ENCODE data around the gene MID1IP1.

The MID1IP1 gene

GRCh38 chrX:38816155-38816554 is 14.9 kb downstream of the MID1IP1 start:
- DNase-seq, result no peak

GRCh38 chrX:38817004-38817703 is 15.9 kb downstream of the MID1IP1 start:
- peak; percentile 79 for DNase-seq

GRCh38 chrX:38819163-38819562 is 17.9 kb downstream of the MID1IP1 start:
- DNase-seq, result no peak

- no peak for DNase-seq
Observed at GRCh38 chrX:38819709-38820108, 18.4 kb downstream of the MID1IP1 start.

- DNase-seq, result no peak
Observed at GRCh38 chrX:38820751-38821150, 19.5 kb downstream of the MID1IP1 start.

- no peak for DNase-seq
Observed at GRCh38 chrX:38824176-38824575, 22.9 kb downstream of the MID1IP1 start.

- no peak for DNase-seq
Observed at GRCh38 chrX:38831949-38832348, 30.7 kb downstream of the MID1IP1 start.

GRCh38 chrX:38837389-38837788 is 36.1 kb downstream of the MID1IP1 start:
- no peak for DNase-seq

GRCh38 chrX:38839277-38839676 is 38.0 kb downstream of the MID1IP1 start:
- DNase-seq, result no peak

- no peak for DNase-seq
Observed at GRCh38 chrX:38839944-38840343, 38.7 kb downstream of the MID1IP1 start.

- no peak for DNase-seq
Observed at GRCh38 chrX:38841750-38842149, 40.5 kb downstream of the MID1IP1 start.

GRCh38 chrX:38845426-38845825 is 44.2 kb downstream of the MID1IP1 start:
- no peak for DNase-seq

GRCh38 chrX:38847206-38847902 is 46.1 kb downstream of the MID1IP1 start:
- no peak for DNase-seq

GRCh38 chrX:38847903-38848230 is 46.6 kb downstream of the MID1IP1 start:
- DNase-seq, result no peak

- DNase-seq, result no peak
Observed at GRCh38 chrX:38848671-38849455, 47.6 kb downstream of the MID1IP1 start.

GRCh38 chrX:38850807-38851544 is 49.7 kb downstream of the MID1IP1 start:
- no peak for DNase-seq

- DNase-seq, result no peak
Observed at GRCh38 chrX:38854305-38854704, 53.0 kb downstream of the MID1IP1 start.

All from fibroblast of skin of scalp (primary cell).